Measurements from ENCODE around the gene MOB3A.

DNA sequence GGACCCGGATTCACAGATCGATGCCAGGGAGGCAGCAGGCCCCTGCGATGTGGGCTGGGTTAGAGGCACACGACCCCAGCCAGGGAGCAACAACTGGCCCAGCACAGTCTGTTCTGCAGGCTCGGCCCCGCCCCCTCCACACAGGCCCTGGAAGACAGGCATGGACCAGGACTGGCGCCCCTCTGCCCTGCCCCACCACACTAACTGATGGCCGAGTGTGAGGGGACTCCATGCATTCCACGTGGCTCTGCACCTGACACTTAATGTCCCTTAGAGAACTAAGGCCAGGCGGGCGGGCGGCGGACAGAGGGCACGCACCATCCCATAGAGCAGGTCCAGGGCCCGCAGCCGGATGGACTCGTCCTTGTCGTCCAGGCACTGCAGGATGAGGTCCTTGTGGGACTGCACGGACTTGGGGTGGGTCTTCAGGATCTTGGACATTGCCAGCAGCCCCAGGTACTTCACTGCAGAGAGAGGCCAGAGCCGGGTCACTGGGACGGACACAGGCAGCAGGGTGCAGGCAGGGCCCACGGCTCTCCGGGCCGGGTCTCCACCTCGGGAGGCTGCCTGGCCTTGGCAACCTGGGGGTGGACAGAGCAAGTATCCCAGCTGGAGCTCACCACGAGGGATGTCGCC lies 25.4 kb upstream of the MOB3A start:
- TF ChIP-seq ZFP3 (CRISPR knock-in tag; IDR thresholded peaks at IDR 0.05), result no peak
- TF ChIP-seq CSDC2 (CRISPR knock-in tag; IDR thresholded peaks at IDR 0.05), result no peak
- no peak for TF ChIP-seq TCF4 (CRISPR knock-in tag; IDR thresholded peaks at IDR 0.05; ENCODE audit: borderline replicate concordance)
- no peak for TF ChIP-seq POU6F1 (CRISPR knock-in tag; IDR thresholded peaks at IDR 0.05; ENCODE audit: borderline replicate concordance, low read depth)
- TF ChIP-seq ARNTL (CRISPR knock-in tag; IDR thresholded peaks at IDR 0.05; ENCODE audit: borderline replicate concordance, low read depth), result no peak
- no peak for TF ChIP-seq ISL1 (CRISPR knock-in tag; IDR thresholded peaks at IDR 0.05)
- TF ChIP-seq, protein P1, sequence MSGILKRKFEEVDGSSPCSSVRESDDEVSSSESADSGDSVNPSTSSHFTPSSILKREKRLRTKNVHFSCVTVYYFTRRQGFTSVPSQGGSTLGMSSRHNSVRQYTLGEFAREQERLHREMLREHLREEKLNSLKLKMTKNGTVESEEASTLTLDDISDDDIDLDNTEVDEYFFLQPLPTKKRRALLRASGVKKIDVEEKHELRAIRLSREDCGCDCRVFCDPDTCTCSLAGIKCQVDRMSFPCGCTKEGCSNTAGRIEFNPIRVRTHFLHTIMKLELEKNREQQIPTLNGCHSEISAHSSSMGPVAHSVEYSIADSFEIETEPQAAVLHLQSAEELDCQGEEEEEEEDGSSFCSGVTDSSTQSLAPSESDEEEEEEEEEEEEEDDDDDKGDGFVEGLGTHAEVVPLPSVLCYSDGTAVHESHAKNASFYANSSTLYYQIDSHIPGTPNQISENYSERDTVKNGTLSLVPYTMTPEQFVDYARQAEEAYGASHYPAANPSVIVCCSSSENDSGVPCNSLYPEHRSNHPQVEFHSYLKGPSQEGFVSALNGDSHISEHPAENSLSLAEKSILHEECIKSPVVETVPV (CRISPR knock-in tag; IDR thresholded peaks at IDR 0.05), result no peak
- TF ChIP-seq GLIS3 (CRISPR knock-in tag; IDR thresholded peaks at IDR 0.05), result no peak
- TF ChIP-seq ESRRG (CRISPR knock-in tag; IDR thresholded peaks at IDR 0.05), result no peak

All from SK-N-SH treated with all-trans-retinoic acid at 6 μM for 48 hours (cell line).